IMR-90 (cell line): ENCODE data around the gene IFIT2. TPM values are rescaled to one million over a fixed set of nuclear protein-coding genes. Genes with fewer than 3 reads are reported as not detected.

Experiments used
- ATAC-seq: fragments of 200-7000 bp; cut with Tn5 transposase; 2 replicates; pipeline ENCODE4 v1.9.1; 2020; ENCODE audit warnings: low read depth, mild to moderate bottlenecking, moderate library complexity
- BruUV-seq: library from RNA; stranded (reverse); fragments of 400-500 nt; replicated peaks from 2 replicates; lab custom pipeline; 2021; lab: Mats Ljungman, UMichigan
- CTCF ChIA-PET: fragments of 300-600 bp; formaldehyde crosslinking; extraction: SDS; loops from one replicate; lab custom pipeline; 2021; ENCODE audit warnings: antibody characterized with exemption; lab: Yijun Ruan, JAX
- POLR2A ChIA-PET: fragments of 300-600 bp; sonication (Branson Sonifier 250); formaldehyde crosslinking; loops from one replicate; lab custom pipeline; 2022; ENCODE audit warnings: antibody characterized with exemption; ENCODE audit not compliant: unreplicated experiment; lab: Charles Lee
- DNase-seq: peaks from one replicate; pipeline ENCODE4 v3.0.0; 2013
- H2AFZ ChIP-seq: replicated peaks from 2 replicates; pipeline ENCODE3; 2013; ENCODE audit warnings: low read length, mild to moderate bottlenecking; ENCODE audit not compliant: poor library complexity
- H2AK5ac ChIP-seq: 2 replicates; pipeline ENCODE4 v1.6.1; 2013; ENCODE audit warnings: low read depth, low read length, inconsistent platforms
- H2AK9ac ChIP-seq: replicated peaks from 2 replicates; pipeline ENCODE3; 2013; ENCODE audit warnings: mild to moderate bottlenecking, low read depth, low read length, moderate library complexity; ENCODE audit not compliant: poor library complexity
- H2BK120ac ChIP-seq: 2 replicates; pipeline ENCODE4 v1.6.1; 2013; ENCODE audit warnings: low read depth, low read length, inconsistent platforms
- H2BK15ac ChIP-seq: 3 replicates; pipeline ENCODE4 v1.6.1; 2013; ENCODE audit warnings: low read depth, low read length, inconsistent platforms
- H2BK20ac ChIP-seq: 2 replicates; pipeline ENCODE4 v1.6.1; 2013; ENCODE audit warnings: low read depth, mild to moderate bottlenecking, inconsistent platforms, low read length, moderate library complexity
- H2BK5ac ChIP-seq: 2 replicates; pipeline ENCODE4 v1.6.1; 2013; ENCODE audit warnings: mild to moderate bottlenecking, low read depth, low read length, inconsistent platforms; ENCODE audit not compliant: poor library complexity, severe bottlenecking
- H3K14ac ChIP-seq: replicated peaks from 2 replicates; pipeline ENCODE4 v1.6.1; 2013; ENCODE audit warnings: low read depth, low read length, inconsistent platforms
- H3K18ac ChIP-seq: 2 replicates; pipeline ENCODE4 v1.6.1; 2013; ENCODE audit warnings: low read depth, low read length, control low read depth
- H3K23ac ChIP-seq: 2 replicates; pipeline ENCODE4 v1.6.1; 2013; ENCODE audit warnings: low read depth, low read length, inconsistent platforms
- H3K27ac ChIP-seq: 2 replicates; pipeline ENCODE4 v1.5.1; 2013; ENCODE audit warnings: mild to moderate bottlenecking, control low read depth, low read length; ENCODE audit not compliant: insufficient read depth
- H3K27me3 ChIP-seq: 2 replicates; pipeline ENCODE4 v1.6.1; 2013; ENCODE audit warnings: low read length; ENCODE audit not compliant: control insufficient read depth, insufficient read depth
- H3K36me3 ChIP-seq: 2 replicates; pipeline ENCODE4 v1.6.1; 2013; ENCODE audit warnings: low read length, mixed read lengths; ENCODE audit not compliant: control insufficient read depth, insufficient read depth
- H3K4ac ChIP-seq: 2 replicates; pipeline ENCODE4 v1.6.1; 2013; ENCODE audit warnings: low read depth, low read length, inconsistent platforms
- H3K4me1 ChIP-seq: 2 replicates; pipeline ENCODE4 v1.6.1; 2013; ENCODE audit warnings: low read length, mixed read lengths; ENCODE audit not compliant: control insufficient read depth, insufficient read depth
- H3K4me2 ChIP-seq: 2 replicates; pipeline ENCODE4 v1.6.1; 2013; ENCODE audit warnings: low read depth, mild to moderate bottlenecking, control low read depth, low read length, moderate library complexity
- H3K4me3 ChIP-seq: 2 replicates; pipeline ENCODE4 v1.5.1; 2013; ENCODE audit warnings: low read depth, mild to moderate bottlenecking, control low read depth, low read length, moderate library complexity; ENCODE audit not compliant: insufficient read depth
- H3K56ac ChIP-seq: 2 replicates; pipeline ENCODE4 v1.6.1; 2013; ENCODE audit warnings: low read length, inconsistent platforms; ENCODE audit not compliant: insufficient read depth; ENCODE audit errors: extremely low read depth
- H3K79me1 ChIP-seq, 2 experiments: 2 replicates each; pipeline ENCODE4 v1.6.1; 2013; ENCODE audit warnings: low read length in 2 of 2, inconsistent platforms in 1 of 2, low read depth in 1 of 2
- H3K9ac ChIP-seq: 2 replicates; pipeline ENCODE4 v1.6.1; 2013; ENCODE audit warnings: low read depth, low read length, control low read depth
- H3K9me1 ChIP-seq: 2 replicates; pipeline ENCODE4 v1.6.1; 2013; ENCODE audit warnings: low read length, inconsistent platforms; ENCODE audit not compliant: insufficient read depth
- H3K9me3 ChIP-seq: 2 replicates; pipeline ENCODE4 v1.6.1; 2013; ENCODE audit warnings: low read length; ENCODE audit not compliant: control insufficient read depth, insufficient read depth
- H4K20me1 ChIP-seq: 2 replicates; pipeline ENCODE4 v1.6.1; 2013; ENCODE audit warnings: low read length, inconsistent platforms; ENCODE audit not compliant: insufficient read depth
- H4K5ac ChIP-seq: 2 replicates; pipeline ENCODE4 v1.6.1; 2013; ENCODE audit warnings: mild to moderate bottlenecking, low read depth, low read length, control low read depth
- H4K8ac ChIP-seq, 2 experiments: 2 replicates each; pipeline ENCODE4 v1.6.1; 2013; ENCODE audit warnings: low read depth in 2 of 2, low read length in 2 of 2, control low read depth in 1 of 2, inconsistent platforms in 1 of 2
- H4K91ac ChIP-seq: 2 replicates; pipeline ENCODE4 v1.6.1; 2013; ENCODE audit warnings: low read depth, low read length, inconsistent platforms; ENCODE audit not compliant: insufficient read depth
- SMC3 ChIP-seq: fragments of 150-350 bp; IDR thresholded peaks from 2 replicates; pipeline ENCODE4 v1.6.1; 2016; ENCODE audit warnings: low read depth, mild to moderate bottlenecking, antibody characterized with exemption, low read length, moderate library complexity
- USF2 ChIP-seq: fragments of 150-350 bp; IDR thresholded peaks from 2 replicates; pipeline ENCODE4 v1.6.1; 2017; ENCODE audit warnings: mild to moderate bottlenecking, antibody characterized with exemption, low read length, low read depth
- WGBS, 2 experiments: methylation state at CpG; one replicate each; pipeline versions ENCODE4 v1.1.5 to v1.1.7; 2013; ENCODE audit warnings: missing lambda C conversion rate in 2 of 2; ENCODE audit not compliant: insufficient read length in 1 of 2; ENCODE audit errors: extremely low coverage in 2 of 2; 5-methylcytosine and 5-hydroxymethylcytosine counted together
- dilution Hi-C: fragments of 300-500 bp; cut with HindIII; formaldehyde crosslinking; loops from one replicate; pipeline ENCODE4 v1.14.3; 2018; ENCODE audit warnings: low sequenced_read_pairs; ENCODE audit not compliant: unreplicated experiment
- in situ Hi-C: fragments of 300-500 bp; cut with MboI; formaldehyde crosslinking; loops from 3 replicates; pipeline ENCODE4 v1.14.3; 2019; ENCODE audit warnings: low sequenced_read_pairs, inconsistent platforms, mixed read lengths
- intact Hi-C: fragments of 100-400 bp; cut with micrococcal nuclease; formaldehyde crosslinking; loops from 2 replicates; pipeline ENCODE4 v1.10.0; 2022
- polyA plus RNA-seq, 3 experiments: library from polyadenylated mRNA; depleted of rRNA; stranded (reverse); fragments of >200 nt; gene quantifications; 2 replicates each; pipeline ENCODE4 v1.2.3, GENCODE V29; 2012; ENCODE audit warnings: low replicate concordance in 1 of 3
- total RNA-seq: library from RNA; depleted of rRNA; stranded (reverse); fragments of >200 nt; gene quantifications from 2 replicates; pipeline ENCODE4 v1.2.3, GENCODE V29; 2012
- TF ChIP-seq, protein P1 (sequence below): fragments of 150-350 bp; IDR thresholded peaks from 2 replicates; pipeline ENCODE4 v1.6.1; 2016; ENCODE audit warnings: low read depth, mild to moderate bottlenecking, low read length, moderate library complexity, borderline replicate concordance

Gene IFIT2
- total and polyA plus RNA-seq, 2 of the 4 experiments (the other 2 are of a cell fraction), result 1.1 to 2.2 TPM

DNA sequence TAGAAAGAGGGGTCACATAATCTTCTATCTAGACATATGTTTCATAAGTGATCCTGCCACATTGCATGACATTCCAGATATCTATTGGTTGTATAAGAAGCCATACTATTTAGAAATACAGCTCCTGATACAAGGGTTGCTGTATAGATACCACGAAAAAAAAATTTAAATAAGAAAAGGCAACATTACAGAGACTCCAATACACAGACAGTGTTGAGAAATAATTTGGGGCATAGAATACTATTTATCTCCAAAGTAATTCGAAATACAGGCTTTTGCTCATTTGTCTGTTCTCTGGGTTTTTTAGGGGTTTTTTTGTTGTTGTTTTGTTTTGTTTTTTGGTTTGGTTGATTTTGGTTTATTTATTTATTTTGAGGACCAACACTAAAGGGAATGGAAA lies 2.6 kb downstream of the IFIT2 start:
- peaks cover 13% of the 10 kb centered on the region for H3K4me1 ChIP-seq
- H4K5ac ChIP-seq, result no peak overlapping the region
- no peak overlapping the region for H4K91ac ChIP-seq
- no peaks in the 10 kb centered on the region for H3K27me3 ChIP-seq
- ChIA-PET CTCF (interaction anchor here (0.8 kb wide), 1 partner anchor 48 kb away, joined by 3 read pairs; no protein-coding TSS in a partner anchor), POLR2A (interaction anchor here (0.8 kb wide), 1 partner anchor 65 kb away, joined by 4 read pairs; no protein-coding TSS in a partner anchor)
- no peaks in the 10 kb centered on the region for H4K20me1 ChIP-seq
- H3K9me3 ChIP-seq, result no peaks in the 10 kb centered on the region
- ATAC-seq (no peak), DNase-seq (no peak)
- H3K36me3 ChIP-seq, result no peaks in the 10 kb centered on the region; the same call in 1 of the 2 replicates
- no peak overlapping the region for H2BK120ac ChIP-seq
- H3K14ac ChIP-seq, result no peak overlapping the region
- no peak overlapping the region for H3K23ac ChIP-seq
- TF ChIP-seq USF2, result no peak
- TF ChIP-seq, protein P1, sequence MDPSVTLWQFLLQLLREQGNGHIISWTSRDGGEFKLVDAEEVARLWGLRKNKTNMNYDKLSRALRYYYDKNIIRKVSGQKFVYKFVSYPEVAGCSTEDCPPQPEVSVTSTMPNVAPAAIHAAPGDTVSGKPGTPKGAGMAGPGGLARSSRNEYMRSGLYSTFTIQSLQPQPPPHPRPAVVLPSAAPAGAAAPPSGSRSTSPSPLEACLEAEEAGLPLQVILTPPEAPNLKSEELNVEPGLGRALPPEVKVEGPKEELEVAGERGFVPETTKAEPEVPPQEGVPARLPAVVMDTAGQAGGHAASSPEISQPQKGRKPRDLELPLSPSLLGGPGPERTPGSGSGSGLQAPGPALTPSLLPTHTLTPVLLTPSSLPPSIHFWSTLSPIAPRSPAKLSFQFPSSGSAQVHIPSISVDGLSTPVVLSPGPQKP, result no peak
- no peak for TF ChIP-seq SMC3
- H2AFZ ChIP-seq, result no peak overlapping the region
- H3K4ac ChIP-seq, result no peak overlapping the region
- no peak overlapping the region for H3K27ac ChIP-seq
- no peak overlapping the region for H2AK9ac ChIP-seq
- dilution Hi-C loops (no loop called here), intact Hi-C loops (no loop called here), in situ Hi-C loops (no loop called here)
- no peak overlapping the region for H2AK5ac ChIP-seq
- no CpG with 5 or more reads among the region's 2 CpGs for WGBS, 2 experiments
- no peak overlapping the region for H2BK15ac ChIP-seq
- no peaks in the 10 kb centered on the region for H3K9me1 ChIP-seq
- H3K18ac ChIP-seq, result no peak overlapping the region
- no TSS peak for BruUV-seq
- H3K4me2 ChIP-seq, result no peak overlapping the region
- no peak overlapping the region for H3K4me3 ChIP-seq
- no peak overlapping the region for H2BK5ac ChIP-seq
- peaks cover 2 to 4% of the 10 kb centered on the region in 2 experiments; a peak in 1 of 4 replicates for H3K79me1 ChIP-seq
- H2BK20ac ChIP-seq, result no peak overlapping the region
- no peak overlapping the region for H4K8ac ChIP-seq
- H3K56ac ChIP-seq, result no peak overlapping the region
- H3K9ac ChIP-seq, result no peak overlapping the region
